Neutrophil (primary cell): Measurements from ENCODE around the gene MEGF11.

Source experiments
- H3K27ac ChIP-seq: fragments of 200-600 bp; sonication (generic); 2 replicates; pipeline ENCODE4 v1.5.1; 2016; ENCODE audit warnings: mild to moderate bottlenecking, moderate library complexity
- H3K27me3 ChIP-seq: fragments of 200-600 bp; sonication (generic); 2 replicates; pipeline ENCODE4 v1.6.0; 2016; ENCODE audit warnings: mild to moderate bottlenecking
- H3K36me3 ChIP-seq: fragments of 200-600 bp; sonication (generic); 2 replicates; pipeline ENCODE4 v1.5.1; 2017
- H3K4me1 ChIP-seq, 2 experiments: fragments of 200-600 bp in 1 of 2; sonication (generic) in 1 of 2; 1 replicate in 1 of 2; 2 replicates in 1 of 2; pipeline versions ENCODE4 v1.5.1 to v1.6.1; 2013 to 2016; ENCODE audit warnings: low read depth in 1 of 2, low read length in 1 of 2, mild to moderate bottlenecking in 1 of 2, moderate library complexity in 1 of 2; ENCODE audit not compliant: control insufficient read depth in 1 of 2, insufficient read depth in 1 of 2
- H3K4me3 ChIP-seq, 2 experiments: fragments of 200-600 bp in 1 of 2; sonication (generic) in 1 of 2; 1 replicate in 1 of 2; 2 replicates in 1 of 2; pipeline ENCODE4 v1.5.1; 2013 to 2016; ENCODE audit warnings: low read depth in 1 of 2, low read length in 1 of 2, mild to moderate bottlenecking in 1 of 2, moderate library complexity in 1 of 2
- H3K9me3 ChIP-seq: fragments of 200-600 bp; sonication (generic); 2 replicates; pipeline ENCODE4 v1.5.1; 2016
- CTCF ChIP-seq: fragments of 200-600 bp; sonication (generic); IDR thresholded peaks from 2 replicates; pipeline ENCODE4 v1.5.1; 2016; ENCODE audit warnings: antibody characterized with exemption

MEGF11 gene

GRCh38 chr15:66069751-66070150, 183.8 kb downstream of the MEGF11 start:
- Histone ChIP-seq H3K9me3 (no peaks in the 10 kb centered on the region), H3K4me1 (no peaks in the 10 kb centered on the region), H3K36me3 (no peaks in the 10 kb centered on the region), H3K27ac (no peak overlapping the region), H3K27me3 (peaks cover 25% of the 10 kb centered on the region), H3K4me3 (no peak overlapping the region)
- no peak for TF ChIP-seq CTCF

DNA sequence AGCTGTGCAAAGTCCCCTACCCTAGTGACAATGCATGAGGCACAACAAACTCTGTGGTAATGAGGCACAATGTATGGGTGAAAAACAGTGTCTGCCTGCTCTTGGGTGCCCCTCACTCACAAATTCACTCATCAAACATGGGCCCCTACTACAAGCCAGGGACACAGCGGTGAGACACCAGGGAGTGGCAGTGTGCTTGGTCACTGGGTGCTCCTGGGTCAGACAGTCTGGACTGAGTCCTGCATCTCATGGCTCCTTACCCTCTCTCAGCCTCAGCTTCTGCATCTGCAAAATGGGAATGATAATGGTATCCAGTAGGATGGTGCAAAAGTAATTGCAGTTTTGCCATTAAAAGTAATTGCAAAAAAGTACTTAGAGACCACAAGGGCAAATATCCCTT, 184.7 kb downstream of the MEGF11 start:
- Histone ChIP-seq H3K36me3 (no peaks in the 10 kb centered on the region), H3K4me3 (no peak overlapping the region), H3K27ac (no peak overlapping the region), H3K27me3 (peaks cover 33% of the 10 kb centered on the region), H3K9me3 (no peaks in the 10 kb centered on the region), H3K4me1 (no peaks in the 10 kb centered on the region)
- no peak for TF ChIP-seq CTCF

GRCh38 chr15:66067687-66068086, 185.9 kb downstream of the MEGF11 start:
- Histone ChIP-seq H3K27me3 (peaks cover 32% of the 10 kb centered on the region), H3K36me3 (no peaks in the 10 kb centered on the region), H3K4me3 (no peak overlapping the region), H3K4me1 (no peaks in the 10 kb centered on the region), H3K27ac (no peak overlapping the region), H3K9me3 (no peaks in the 10 kb centered on the region)
- no peak for TF ChIP-seq CTCF

DNA sequence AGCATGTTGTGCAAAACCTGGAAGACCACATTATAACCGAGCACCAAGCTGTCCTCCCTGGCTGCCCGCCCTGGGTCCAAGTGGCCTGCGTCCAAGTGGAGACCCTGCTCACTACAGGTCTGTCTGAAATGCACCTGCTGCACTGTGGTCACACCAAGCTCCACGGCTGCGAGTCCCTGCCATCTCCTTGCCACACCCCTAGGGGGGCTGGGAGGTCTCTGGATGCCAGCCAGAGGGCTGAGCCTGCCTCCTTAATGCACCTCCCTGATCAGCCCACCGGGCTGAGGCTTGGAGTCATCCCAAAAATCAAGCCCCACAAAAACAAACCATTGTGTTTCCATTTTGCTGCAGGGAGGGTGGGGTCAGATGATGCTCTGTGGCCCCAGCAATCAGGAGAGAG, 187.1 kb downstream of the MEGF11 start:
- peaks cover 41% of the 10 kb centered on the region for H3K27me3 ChIP-seq
- no peaks in the 10 kb centered on the region for H3K9me3 ChIP-seq
- no peaks in the 10 kb centered on the region for H3K36me3 ChIP-seq
- no peaks in the 10 kb centered on the region for H3K4me1 ChIP-seq
- H3K27ac ChIP-seq: no peak overlapping the region
- no peak overlapping the region for H3K4me3 ChIP-seq
- TF ChIP-seq CTCF: no peak

GRCh38 chr15:66066005-66066404, 187.5 kb downstream of the MEGF11 start:
- Histone ChIP-seq H3K4me3 (no peak overlapping the region), H3K36me3 (no peaks in the 10 kb centered on the region), H3K27me3 (peaks cover 41% of the 10 kb centered on the region), H3K4me1 (no peaks in the 10 kb centered on the region), H3K27ac (no peak overlapping the region), H3K9me3 (no peaks in the 10 kb centered on the region)
- no peak for TF ChIP-seq CTCF

DNA sequence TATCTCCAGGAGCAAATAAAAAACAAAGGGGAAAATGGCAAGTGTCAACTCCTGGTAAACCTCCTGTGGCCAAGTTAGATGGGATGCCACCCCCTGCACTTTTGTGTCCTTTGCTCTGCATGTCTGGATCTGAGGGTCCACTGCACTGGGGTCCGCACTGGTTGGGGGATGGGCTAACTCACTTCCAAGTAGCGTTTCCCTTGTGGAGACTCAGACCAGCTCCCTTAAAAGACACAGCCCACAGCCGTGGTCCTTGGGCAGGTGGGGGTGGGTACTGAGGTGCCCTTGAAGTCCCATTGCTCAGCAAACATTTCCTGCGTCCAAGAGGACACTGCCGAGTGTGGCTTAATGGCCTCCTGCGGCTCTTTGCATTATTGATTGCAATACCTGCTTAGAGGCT, 188.2 kb downstream of the MEGF11 start:
- Histone ChIP-seq H3K4me3 (no peak overlapping the region), H3K27me3 (peaks cover 41% of the 10 kb centered on the region), H3K4me1 (no peaks in the 10 kb centered on the region), H3K9me3 (no peaks in the 10 kb centered on the region), H3K27ac (no peak overlapping the region), H3K36me3 (no peaks in the 10 kb centered on the region)
- no peak for TF ChIP-seq CTCF
